K562 (cell line): ENCODE results near the gene TDRD9. TPM values are rescaled to one million over a fixed set of nuclear protein-coding genes. Genes with fewer than 3 reads are reported as not detected.

Source experiments
- ATAC-seq: fragments of 200-7000 bp; cut with Tn5 transposase; 3 replicates; pipeline ENCODE4 v1.9.1; 2020; ENCODE audit warnings: moderate library complexity
- BruUV-seq: library from RNA; stranded (reverse); fragments of 400-500 nt; replicated peaks from 2 replicates; lab custom pipeline; 2021; lab: Mats Ljungman, UMichigan
- CTCF ChIA-PET: fragments of 300-600 bp; formaldehyde crosslinking; extraction: SDS; loops from one replicate; lab custom pipeline; 2021; ENCODE audit warnings: low intra/inter-chr PET ratio; lab: Yijun Ruan, JAX
- POLR2A ChIA-PET: fragments of 300-600, 350-650 bp; sonication (Branson Sonifier 250); formaldehyde crosslinking; extraction: SDS; loops from one replicate; lab custom pipeline; 2021; ENCODE audit warnings: antibody characterized with exemption, inconsistent platforms; lab: Yijun Ruan, JAX
- DNase-seq, 4 experiments: peaks; one replicate each; pipeline versions ENCODE4 v3.0.0 to v3.0.0-alpha.2; 2011 to 2018; ENCODE audit warnings: low spot score in 3 of 4, mixed read lengths in 3 of 4; ENCODE audit errors: extremely low read depth in 1 of 4
- FAIRE-seq: peaks from 2 replicates; lab custom pipeline; 2011; peaks lifted over from hg19 to GRCh38; lab: Jason Lieb, UNC
- H2AFZ ChIP-seq: 2 replicates; pipeline ENCODE4 v1.6.0; 2011; ENCODE audit warnings: low read depth, low read length, control low read depth, inconsistent platforms
- H3K27ac ChIP-seq: fragments of 200-600 bp; 3 replicates; pipeline ENCODE4 v1.8.0; 2011; ENCODE audit warnings: low read depth, mild to moderate bottlenecking, control low read depth, inconsistent platforms, low read length, moderate library complexity, mixed read lengths; ENCODE audit errors: extremely low read depth
- H3K27me3 ChIP-seq, 2 experiments: fragments of 300-600 bp in 1 of 2; 2 replicates in 1 of 2; 3 replicates in 1 of 2; pipeline versions ENCODE4 v1.6.0 to v1.8.0; 2011; ENCODE audit warnings: inconsistent platforms in 2 of 2, low read length in 2 of 2, mild to moderate bottlenecking in 1 of 2, mixed read lengths in 1 of 2, moderate library complexity in 1 of 2; ENCODE audit not compliant: control insufficient read depth in 2 of 2, insufficient read depth in 2 of 2
- H3K36me3 ChIP-seq: fragments of 300-600 bp; 3 replicates; pipeline ENCODE4 v1.8.0; 2011; ENCODE audit warnings: mild to moderate bottlenecking, low read length, inconsistent platforms; ENCODE audit not compliant: control insufficient read depth, insufficient read depth
- H3K4me1 ChIP-seq, 2 experiments: fragments of 200-600 bp in 1 of 2; replicated peaks in 1 of 2; 2 replicates in 1 of 2; 3 replicates in 1 of 2; pipeline versions ENCODE4 v1.5.1 to v1.8.0; 2011; ENCODE audit warnings: inconsistent platforms in 2 of 2, low read length in 2 of 2, mild to moderate bottlenecking in 1 of 2, mixed read lengths in 1 of 2, moderate library complexity in 1 of 2; ENCODE audit not compliant: control insufficient read depth in 2 of 2, insufficient read depth in 2 of 2
- H3K4me2 ChIP-seq: 2 replicates; pipeline ENCODE4 v1.6.1; 2011; ENCODE audit warnings: low read length, control low read depth, inconsistent platforms, mixed read lengths; ENCODE audit not compliant: insufficient read depth
- H3K4me3 ChIP-seq: fragments of 200-600 bp; sonication (generic), shearing (Covaris generic); 2 replicates; pipeline ENCODE4 v1.5.1; 2016; ENCODE audit warnings: control low read depth, inconsistent platforms
- H3K79me2 ChIP-seq: fragments of 200-600 bp; 3 replicates; pipeline ENCODE4 v1.8.0; 2011; ENCODE audit warnings: low read length, inconsistent platforms; ENCODE audit not compliant: control insufficient read depth, insufficient read depth
- H3K9ac ChIP-seq, 2 experiments: 2 replicates each; pipeline versions ENCODE4 v1.6.0 to v1.6.1; 2011; ENCODE audit warnings: low read depth in 2 of 2, low read length in 2 of 2, control low read depth in 1 of 2, inconsistent platforms in 1 of 2, mild to moderate bottlenecking in 1 of 2, mixed read lengths in 1 of 2; ENCODE audit not compliant: insufficient read depth in 1 of 2
- H3K9me1 ChIP-seq: one replicate; pipeline ENCODE4 v1.6.0; 2011; ENCODE audit warnings: inconsistent platforms, mild to moderate bottlenecking, low read length, moderate library complexity; ENCODE audit not compliant: control insufficient read depth, insufficient read depth
- H3K9me3 ChIP-seq: replicated peaks from 2 replicates; pipeline ENCODE4 v1.5.1; 2011; ENCODE audit warnings: low read depth, low read length, inconsistent platforms; ENCODE audit not compliant: control insufficient read depth, insufficient read depth
- H4K20me1 ChIP-seq: replicated peaks from 2 replicates; pipeline ENCODE4 v1.6.1; 2011; ENCODE audit warnings: low read length, inconsistent platforms, mixed read lengths; ENCODE audit not compliant: control insufficient read depth, insufficient read depth
- ELF4 ChIP-seq: fragments of 450-650 bp; formaldehyde crosslinking; IDR thresholded peaks from 2 replicates; pipeline ENCODE4 v1.4.0; 2022; ENCODE audit warnings: missing genetic modification characterization
- SRSF1 ChIP-seq: fragments of 200-400 bp; formaldehyde crosslinking; IDR thresholded peaks from 2 replicates; pipeline ENCODE4 v1.6.1; 2017; ENCODE audit warnings: mild to moderate bottlenecking, low read depth, low read length, moderate library complexity
- ZFP36 ChIP-seq: fragments of 150-350 bp; IDR thresholded peaks from 2 replicates; pipeline ENCODE4 v1.6.1; 2018; ENCODE audit warnings: low read length, low read depth; ENCODE audit not compliant: partially characterized antibody
- WGBS: fragments of 100-300 bp; shearing (Covaris generic); methylation state at CpG from one replicate; pipeline ENCODE4 v1.1.6; 2016; ENCODE audit warnings: low coverage, mixed read lengths; ENCODE audit not compliant: insufficient coverage; ENCODE audit errors: missing lambda C conversion rate; 5-methylcytosine and 5-hydroxymethylcytosine counted together
- in situ Hi-C: fragments of 300-500 bp; cut with MboI; formaldehyde crosslinking; loops from 4 replicates; pipeline ENCODE4 v1.15.0; 2018; ENCODE audit warnings: inconsistent platforms, mixed read lengths
- intact Hi-C: fragments of 100-400 bp; cut with micrococcal nuclease; formaldehyde crosslinking; loops from 2 replicates; pipeline ENCODE4 v1.14.2; 2022
- polyA plus RNA-seq, 8 experiments: library from polyadenylated mRNA; depleted of rRNA in 4 of 8; stranded (reverse) in 5 of 8; unstranded in 3 of 8; fragments of >200 nt; fragmentation: Nextera tagmentation in 2 of 8; fragmentation: Illumina TruSeq in 1 of 8; extraction: Ambion mirVana in 2 of 8; extraction: Trizol in 1 of 8; gene quantifications; 2 replicates each; pipeline versions ENCODE4 v1.2.1 to v1.2.3, GENCODE V29; 2011 to 2014; ENCODE audit warnings: inconsistent platforms in 1 of 8, missing spikeins in 1 of 8
- total RNA-seq, 7 experiments: library from RNA; depleted of rRNA in 6 of 7; stranded (reverse); fragments of >200 nt in 6 of 7; fragmentation: Illumina TruSeq in 2 of 7; extraction: Trizol in 2 of 7; gene quantifications; 2 replicates each; pipeline versions ENCODE4 v1.2.1 to v1.2.3, GENCODE V29; 2011 to 2021; ENCODE audit warnings: low replicate concordance in 1 of 7
- TF ChIP-seq, protein P1 (sequence below): IDR thresholded peaks from 2 replicates; pipeline ENCODE4 v1.6.1; 2011; ENCODE audit not compliant: insufficient read length; ENCODE audit errors: extremely low read depth

The TDRD9 gene
- total and polyA plus RNA-seq, 9 of the 15 experiments (the other 6 are each of a cell fraction or from before 2014, with no cell fraction given): 0.04 to 0.14 (median 0.04) TPM; not detected in 5

DNA sequence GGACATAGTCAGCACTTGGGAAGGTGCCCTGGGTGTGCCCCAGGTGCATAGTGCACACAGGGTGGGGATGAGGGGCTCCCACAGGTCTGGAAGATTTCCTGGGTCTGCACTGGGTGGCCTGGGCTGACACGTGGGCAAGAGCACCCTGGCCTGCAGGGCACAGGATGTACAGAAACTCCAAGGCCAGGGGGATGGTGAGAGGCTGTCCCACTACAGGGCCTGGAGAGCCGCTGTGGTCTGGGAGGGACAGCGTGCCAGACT, 45.1 kb upstream of the TDRD9 start (continued):
- TF ChIP-seq, protein P1, sequence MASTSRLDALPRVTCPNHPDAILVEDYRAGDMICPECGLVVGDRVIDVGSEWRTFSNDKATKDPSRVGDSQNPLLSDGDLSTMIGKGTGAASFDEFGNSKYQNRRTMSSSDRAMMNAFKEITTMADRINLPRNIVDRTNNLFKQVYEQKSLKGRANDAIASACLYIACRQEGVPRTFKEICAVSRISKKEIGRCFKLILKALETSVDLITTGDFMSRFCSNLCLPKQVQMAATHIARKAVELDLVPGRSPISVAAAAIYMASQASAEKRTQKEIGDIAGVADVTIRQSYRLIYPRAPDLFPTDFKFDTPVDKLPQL: no peak
- no peak for TF ChIP-seq SRSF1

DNA sequence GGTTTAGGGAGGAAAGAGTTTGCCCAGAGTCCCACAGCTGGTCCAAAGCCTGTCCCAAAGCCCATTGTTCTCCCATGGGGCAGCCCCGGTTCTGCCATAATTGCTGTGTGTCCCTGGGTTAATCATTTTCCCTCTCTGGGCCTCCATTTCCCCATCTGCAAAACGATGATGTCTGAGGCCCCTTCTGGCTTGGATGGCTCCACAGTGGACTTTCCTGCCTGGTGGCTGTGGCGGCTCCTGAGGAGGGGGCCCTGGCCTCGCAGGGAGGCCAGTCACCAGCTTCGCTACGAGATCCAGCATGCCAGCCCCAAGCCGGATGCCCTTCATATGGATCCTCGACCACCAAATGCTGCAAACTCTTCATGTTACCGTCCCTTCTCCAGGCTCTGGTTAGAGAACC, 43.4 kb upstream of the TDRD9 start:
- Histone ChIP-seq H3K79me2 (no peaks in the 10 kb centered on the region), H3K9me1 (no peaks in the 10 kb centered on the region), H3K4me1 (peaks cover 4 to 43% of the 10 kb centered on the region in 2 experiments; a peak in 4 of 5 replicates), H3K4me3 (no peak overlapping the region), H3K9me3 (no peaks in the 10 kb centered on the region), H3K27me3 (peaks cover 0 to 24% of the 10 kb centered on the region in 2 experiments; a peak in 2 of 5 replicates), H3K4me2 (no peak overlapping the region), H3K9ac (no peak overlapping the region), H2AFZ (no peak overlapping the region), H3K27ac (no peak overlapping the region), H4K20me1 (no peaks in the 10 kb centered on the region; the same call in 1 of the 2 replicates), H3K36me3 (no peaks in the 10 kb centered on the region)
- TF ChIP-seq ELF4 (CRISPR knock-in tag): no peak
- TF ChIP-seq ZFP36: peak; percentile 8
- FAIRE-seq (no peak), DNase-seq (no peak), ATAC-seq (no peak)
- POLR2A ChIA-PET: interaction anchor here (0.6 kb wide), 1 partner anchor 16 kb away, joined by 4 read pairs; no protein-coding TSS in a partner anchor
- CTCF ChIA-PET: no interaction called here
- BruUV-seq: no TSS peak
- 22% methylated on average over 8 of the region's 9 CpGs for WGBS
- in situ Hi-C loops (no loop called here), intact Hi-C loops (no loop called here)
